ENCODE results near the gene VWA8.

VWA8 gene

DNA sequence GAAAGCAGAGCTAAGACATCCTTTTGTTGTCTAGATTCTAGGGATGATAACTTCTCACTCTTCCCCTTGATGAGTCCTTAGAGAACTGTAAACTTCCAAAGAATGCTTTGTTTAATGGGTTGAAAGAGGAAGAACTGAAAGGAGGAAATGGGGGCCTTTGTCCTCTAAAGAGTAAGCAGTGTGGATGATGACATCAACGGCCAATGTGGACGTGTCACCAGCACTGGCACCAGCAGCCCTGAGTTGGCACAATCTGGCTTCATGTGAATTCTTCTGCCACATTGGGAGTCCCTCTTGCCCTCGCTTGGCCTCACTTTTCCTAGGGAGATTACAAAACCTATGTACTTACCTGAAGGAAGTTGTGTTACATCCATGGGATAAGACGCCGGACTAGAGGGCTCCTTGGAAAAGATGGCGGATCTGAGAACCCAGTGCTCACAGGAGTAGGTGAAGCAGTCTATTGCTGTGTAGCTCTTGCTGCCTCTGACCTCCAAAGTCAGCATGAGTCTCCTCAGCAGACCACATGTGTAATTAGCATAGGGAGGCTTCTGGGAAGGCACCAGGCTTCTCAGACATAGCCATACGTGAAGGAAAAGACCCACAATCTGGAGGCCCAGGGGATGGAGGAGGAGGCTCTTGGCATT, 440.8 kb downstream of the VWA8 start:
- no peak for DNase-seq (ENCODE audit: low read depth)

All from stromal cell of bone marrow (primary cell).